Adrenal gland (tissue), 5 donors: ENCODE measurements around the gene GGT6.

Experiments
- CTCF ChIP-seq, 6 experiments: fragments of 450-650 bp in 4 of 6; fragments of 200-600 bp in 2 of 6; sonication (generic) in 1 of 6; IDR thresholded peaks; 1 replicate in 5 of 6; 2 replicates in 1 of 6; pipeline versions ENCODE4 v1.5.1 to v1.8.0; 2016 to 2021; ENCODE audit warnings: antibody characterized with exemption in 6 of 6, mild to moderate bottlenecking in 2 of 6, moderate library complexity in 1 of 6
- POLR2A ChIP-seq, 2 donors: fragments of 450-650 bp; IDR thresholded peaks; one replicate each; pipeline ENCODE4 v1.6.1; 2017; ENCODE audit warnings: antibody characterized with exemption in 2 of 2, mild to moderate bottlenecking in 2 of 2, moderate library complexity in 1 of 2
- donor health status: DM: no; HTN: no; CAD: no.

- TF ChIP-seq CTCF (IDR thresholded peaks at IDR 0.05) (no peak), POLR2A (IDR thresholded peaks at IDR 0.05) (no peak)
These were observed 15.5 kb downstream of the GGT6 start for GRCh38 chr17:4544951-4545216.
